ENCODE data around the gene ADM2. TPM values are rescaled to one million over a fixed set of nuclear protein-coding genes. Genes with fewer than 3 reads are reported as not detected.

ADM2 gene
- polyA plus RNA-seq, 3 donors from 2014 or later: 0.38 TPM; not detected in 2

- H3K4me1 Mint-ChIP-seq: peaks cover 31 to 39% of the 10 kb centered on the region in 2 donors
- H3K27me3 Mint-ChIP-seq (ENCODE audit: low read depth in 3 of 3): peaks cover 12 to 27% (median 23%) of the 10 kb centered on the region in 3 donors
- H3K9me3 Mint-ChIP-seq: no peaks in the 10 kb centered on the region
- H3K4me3 Mint-ChIP-seq: peak overlapping the region in 1 of 5 donors; percentile 2
- peaks cover 9 to 40% (median 24%) of the 10 kb centered on the region in 3 donors for H3K36me3 Mint-ChIP-seq
- H3K27ac Mint-ChIP-seq: peak overlapping the region; percentile 65 to 91 (median 80)
- no peak for DNase-seq
These were observed 28.7 kb upstream of the ADM2 start for GRCh38 chr22:50452649-50453048.

- Mint-ChIP-seq H3K4me1 (peaks cover 13 to 19% of the 10 kb centered on the region in 2 donors), H3K27me3 (ENCODE audit: low read depth in 3 of 3) (peaks cover 10 to 14% (median 10%) of the 10 kb centered on the region in 3 donors), H3K4me3 (no peak overlapping the region), H3K9me3 (no peaks in the 10 kb centered on the region), H3K36me3 (peaks cover 2 to 34% (median 20%) of the 10 kb centered on the region in 3 donors), H3K27ac (peak overlapping the region in 1 of 6 donors; percentile 53)
- no peak for DNase-seq
These were observed 26.7 kb upstream of the ADM2 start for GRCh38 chr22:50454556-50455075.

- H3K27me3 Mint-ChIP-seq (ENCODE audit: low read depth in 3 of 3): peaks cover 8 to 11% (median 10%) of the 10 kb centered on the region in 3 donors
- DNase-seq: no peak
- no peak overlapping the region for H3K4me3 Mint-ChIP-seq
- H3K4me1 Mint-ChIP-seq: peaks cover 11 to 16% of the 10 kb centered on the region in 2 donors
- no peaks in the 10 kb centered on the region for H3K9me3 Mint-ChIP-seq
- H3K36me3 Mint-ChIP-seq: peaks cover 0 to 31% (median 17%) of the 10 kb centered on the region in 3 donors
- peak overlapping the region in 1 of 6 donors; percentile 53 for H3K27ac Mint-ChIP-seq
These were observed 26.1 kb upstream of the ADM2 start for GRCh38 chr22:50455201-50455600.

GRCh38 chr22:50456026-50456425, 25.3 kb upstream of the ADM2 start:
- Mint-ChIP-seq H3K27ac (no peak overlapping the region), H3K36me3 (peaks cover 4 to 25% (median 17%) of the 10 kb centered on the region in 3 donors), H3K9me3 (no peaks in the 10 kb centered on the region), H3K4me3 (no peak overlapping the region), H3K27me3 (ENCODE audit: low read depth in 3 of 3) (peaks cover 8 to 11% (median 10%) of the 10 kb centered on the region in 3 donors), H3K4me1 (peaks cover 11 to 16% of the 10 kb centered on the region in 2 donors)
- DNase-seq: no peak

GRCh38 chr22:50456466-50457234, 24.7 kb upstream of the ADM2 start:
- DNase-seq: no peak
- peaks cover 5 to 10% of the 10 kb centered on the region in 2 donors for H3K4me1 Mint-ChIP-seq

GRCh38 chr22:50459016-50459415, 22.3 kb upstream of the ADM2 start:
- no peak overlapping the region for H3K4me3 Mint-ChIP-seq
- H3K4me1 Mint-ChIP-seq: no peaks in the 10 kb centered on the region
- H3K27ac Mint-ChIP-seq: peak overlapping the region in 1 of 6 donors; percentile 18
- H3K36me3 Mint-ChIP-seq: peaks cover 9 to 14% (median 9%) of the 10 kb centered on the region in 3 donors
- DNase-seq: no peak
- H3K27me3 Mint-ChIP-seq (ENCODE audit: low read depth in 3 of 3): peaks cover 5 to 10% (median 5%) of the 10 kb centered on the region in 3 donors
- H3K9me3 Mint-ChIP-seq: no peaks in the 10 kb centered on the region

More at GRCh38 chr22:50456466-50457234, 24.7 kb upstream of the ADM2 start:
- Mint-ChIP-seq H3K27me3 (ENCODE audit: low read depth in 3 of 3) (peaks cover 8 to 11% (median 10%) of the 10 kb centered on the region in 3 donors), H3K27ac (peak overlapping the region in 2 of 6 donors; percentile 53 to 62), H3K4me3 (no peak overlapping the region), H3K9me3 (no peaks in the 10 kb centered on the region), H3K36me3 (peaks cover 5 to 19% (median 12%) of the 10 kb centered on the region in 3 donors)

GRCh38 chr22:50459496-50460140, 21.7 kb upstream of the ADM2 start:
- peaks cover 9 to 12% (median 9%) of the 10 kb centered on the region in 3 donors for H3K36me3 Mint-ChIP-seq
- no peaks in the 10 kb centered on the region for H3K9me3 Mint-ChIP-seq
- H3K4me3 Mint-ChIP-seq: no peak overlapping the region
- no peak overlapping the region for H3K27ac Mint-ChIP-seq
- peaks cover 5 to 7% (median 5%) of the 10 kb centered on the region in 3 donors for H3K27me3 Mint-ChIP-seq (ENCODE audit: low read depth in 3 of 3)
- no peaks in the 10 kb centered on the region for H3K4me1 Mint-ChIP-seq
- no peak for DNase-seq

GRCh38 chr22:50460938-50461337, 20.4 kb upstream of the ADM2 start:
- H3K4me1 Mint-ChIP-seq: no peaks in the 10 kb centered on the region
- no peak for DNase-seq
- no peak overlapping the region for H3K4me3 Mint-ChIP-seq
- H3K9me3 Mint-ChIP-seq: no peaks in the 10 kb centered on the region
- peaks cover 9 to 12% (median 9%) of the 10 kb centered on the region in 3 donors for H3K36me3 Mint-ChIP-seq
- peaks cover 5 to 7% (median 5%) of the 10 kb centered on the region in 3 donors for H3K27me3 Mint-ChIP-seq (ENCODE audit: low read depth in 3 of 3)
- peak overlapping the region in 1 of 6 donors; percentile 41 for H3K27ac Mint-ChIP-seq

- no peaks in the 10 kb centered on the region for H3K9me3 Mint-ChIP-seq
- no peak overlapping the region for H3K27ac Mint-ChIP-seq
- H3K4me1 Mint-ChIP-seq: peaks cover 0 to 1% of the 10 kb centered on the region in 2 donors
- peaks cover 9 to 12% (median 9%) of the 10 kb centered on the region in 3 donors for H3K36me3 Mint-ChIP-seq
- DNase-seq: no peak
- H3K27me3 Mint-ChIP-seq (ENCODE audit: low read depth in 3 of 3): peaks cover 5 to 7% (median 5%) of the 10 kb centered on the region in 3 donors
- H3K4me3 Mint-ChIP-seq: no peak overlapping the region
These were observed 19.8 kb upstream of the ADM2 start for GRCh38 chr22:50461536-50461935.

- Mint-ChIP-seq H3K4me3 (no peak overlapping the region), H3K9me3 (no peaks in the 10 kb centered on the region), H3K36me3 (peaks cover 13 to 17% (median 13%) of the 10 kb centered on the region in 3 donors), H3K27me3 (ENCODE audit: low read depth in 3 of 3) (peaks cover 5% of the 10 kb centered on the region in 3 donors), H3K27ac (no peak overlapping the region), H3K4me1 (peaks cover 4 to 7% of the 10 kb centered on the region in 2 donors)
- DNase-seq: no peak
These were observed 19.3 kb upstream of the ADM2 start for GRCh38 chr22:50461979-50462540.

- H3K36me3 Mint-ChIP-seq: peaks cover 13 to 14% (median 13%) of the 10 kb centered on the region in 3 donors
- peak overlapping the region in 4 of 6 donors; percentile 34 to 62 (median 52) for H3K27ac Mint-ChIP-seq
- H3K4me1 Mint-ChIP-seq: peaks cover 4 to 9% of the 10 kb centered on the region in 2 donors
- no peak for DNase-seq
- no peaks in the 10 kb centered on the region for H3K9me3 Mint-ChIP-seq
- peaks cover 3 to 4% (median 3%) of the 10 kb centered on the region in 3 donors for H3K27me3 Mint-ChIP-seq (ENCODE audit: low read depth in 3 of 3)
- no peak overlapping the region for H3K4me3 Mint-ChIP-seq
These were observed 18.0 kb upstream of the ADM2 start for GRCh38 chr22:50463188-50463900.

GRCh38 chr22:50464451-50464850, 16.9 kb upstream of the ADM2 start:
- no peaks in the 10 kb centered on the region for H3K9me3 Mint-ChIP-seq
- peaks cover 2 to 4% (median 2%) of the 10 kb centered on the region in 3 donors for H3K27me3 Mint-ChIP-seq (ENCODE audit: low read depth in 3 of 3)
- peaks cover 7 to 13% (median 11%) of the 10 kb centered on the region in 3 donors for H3K36me3 Mint-ChIP-seq
- H3K4me1 Mint-ChIP-seq: peaks cover 15 to 20% of the 10 kb centered on the region in 2 donors
- DNase-seq: no peak
- H3K27ac Mint-ChIP-seq: no peak overlapping the region
- H3K4me3 Mint-ChIP-seq: no peak overlapping the region
